HG03575 (cell line): ENCODE results near the gene CCDC7.
"Not testable (repeated sequence)": the region's sequence is repeated elsewhere in the genome, so short reads cannot be mapped to it uniquely, and the experiment has no call there.

Experiments
- ATAC-seq: cut with Tn5 transposase; IDR thresholded peaks from one replicate; pipeline ENCODE4 v1.9.1; 2021; ENCODE audit not compliant: unreplicated experiment, insufficient number of reproducible peaks, low FRiP score; ENCODE audit errors: extremely low read depth

Gene CCDC7

GRCh38 chr10:32905466-32905865 lies 459.5 kb downstream of the CCDC7 start:
- no peak for ATAC-seq

- ATAC-seq = no peak
Measured at GRCh38 chr10:32906595-32906994, 460.7 kb downstream of the CCDC7 start.

- no peak for ATAC-seq
Measured at GRCh38 chr10:32909456-32909855, 463.5 kb downstream of the CCDC7 start.

- ATAC-seq = not testable (repeated sequence)
Measured at GRCh38 chr10:32909970-32910369, 464.0 kb downstream of the CCDC7 start.

GRCh38 chr10:32911285-32912016 lies 465.5 kb downstream of the CCDC7 start:
- no peak for ATAC-seq

- not testable (repeated sequence) for ATAC-seq
Measured at GRCh38 chr10:32917817-32918216, 471.9 kb downstream of the CCDC7 start.

- no peak for ATAC-seq
Measured at GRCh38 chr10:32922170-32922569, 476.2 kb downstream of the CCDC7 start.

GRCh38 chr10:32923134-32923533 lies 477.2 kb downstream of the CCDC7 start:
- no peak for ATAC-seq

GRCh38 chr10:32923849-32924248 lies 477.9 kb downstream of the CCDC7 start:
- ATAC-seq = no peak
